ENCODE data around the gene DHX32.
"Not testable (repeated sequence)": the region's sequence is repeated elsewhere in the genome, so short reads cannot be mapped to it uniquely, and the experiment has no call there.

The DHX32 gene

GRCh38 chr10:125895130-125896087 lies 14.3 kb upstream of the DHX32 start:
- DNase-seq = peak; percentile 21

GRCh38 chr10:125894176-125894575 lies 13.1 kb upstream of the DHX32 start:
- not testable (repeated sequence) for DNase-seq

GRCh38 chr10:125892402-125892801 lies 11.3 kb upstream of the DHX32 start:
- not testable (repeated sequence) for DNase-seq

GRCh38 chr10:125889441-125889840 lies 8.3 kb upstream of the DHX32 start:
- not testable (repeated sequence) for DNase-seq

GRCh38 chr10:125886914-125887512 lies 5.9 kb upstream of the DHX32 start:
- DNase-seq = no peak

GRCh38 chr10:125883211-125883610 lies 2.1 kb upstream of the DHX32 start:
- no peak for DNase-seq

- no peak for DNase-seq
Measured at GRCh38 chr10:125882596-125882995, 1.5 kb upstream of the DHX32 start.

- no peak for DNase-seq
Measured at GRCh38 chr10:125880719-125881118, 373 bp downstream of the DHX32 start.

GRCh38 chr10:125878957-125879835 lies 1.9 kb downstream of the DHX32 start:
- DNase-seq = no peak

- no peak for DNase-seq
Measured at GRCh38 chr10:125871338-125871737, 9.8 kb downstream of the DHX32 start.

- DNase-seq = peak; percentile 29
Measured at GRCh38 chr10:125868372-125868975, 12.6 kb downstream of the DHX32 start.

GRCh38 chr10:125866421-125867029 lies 14.6 kb downstream of the DHX32 start:
- DNase-seq = no peak

- no peak for DNase-seq
Measured at GRCh38 chr10:125865120-125865519, 16.0 kb downstream of the DHX32 start.

- DNase-seq = no peak
Measured at GRCh38 chr10:125859128-125859817, 21.8 kb downstream of the DHX32 start.

GRCh38 chr10:125857185-125857760 lies 23.8 kb downstream of the DHX32 start:
- DNase-seq = no peak

GRCh38 chr10:125852487-125852886 lies 28.6 kb downstream of the DHX32 start:
- DNase-seq = no peak

GRCh38 chr10:125850766-125851731 lies 30.0 kb downstream of the DHX32 start:
- DNase-seq = no peak

GRCh38 chr10:125849448-125849847 lies 31.6 kb downstream of the DHX32 start:
- DNase-seq = no peak

- DNase-seq = no peak
Measured at GRCh38 chr10:125848857-125849256, 32.2 kb downstream of the DHX32 start.

- DNase-seq = no peak
Measured at GRCh38 chr10:125848371-125848770, 32.7 kb downstream of the DHX32 start.
